Measurements from ENCODE around the gene CDH16. TPM values are rescaled to one million over a fixed set of nuclear protein-coding genes. Genes with fewer than 3 reads are reported as not detected.
"Not testable (repeated sequence)": the region's sequence is repeated elsewhere in the genome, so short reads cannot be mapped to it uniquely, and the experiment has no call there.

CDH16 gene
- total RNA-seq, 1 experiment from 2014 or later: not detected

DNA sequence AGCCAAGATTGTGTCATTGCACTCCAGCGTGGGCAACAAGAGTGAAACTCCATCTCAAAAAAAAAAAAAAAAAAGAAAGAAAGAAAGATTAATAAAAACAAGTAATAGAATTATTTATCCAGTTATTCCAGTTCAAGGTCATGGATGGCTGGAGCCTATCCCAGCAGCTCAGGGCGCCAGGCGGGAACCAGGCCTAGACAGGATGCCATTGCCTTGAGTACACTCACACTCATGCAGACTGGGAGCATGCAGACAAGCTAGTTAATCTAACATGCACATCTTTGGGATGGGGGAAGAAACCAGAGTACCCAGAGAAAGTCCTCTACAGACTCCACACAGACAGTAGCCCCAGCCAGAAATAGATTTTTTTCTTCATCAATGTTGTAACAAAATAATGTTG is 20.5 kb downstream of the CDH16 start:
- DNase-seq (ENCODE audit: low spot score): no peak

DNA sequence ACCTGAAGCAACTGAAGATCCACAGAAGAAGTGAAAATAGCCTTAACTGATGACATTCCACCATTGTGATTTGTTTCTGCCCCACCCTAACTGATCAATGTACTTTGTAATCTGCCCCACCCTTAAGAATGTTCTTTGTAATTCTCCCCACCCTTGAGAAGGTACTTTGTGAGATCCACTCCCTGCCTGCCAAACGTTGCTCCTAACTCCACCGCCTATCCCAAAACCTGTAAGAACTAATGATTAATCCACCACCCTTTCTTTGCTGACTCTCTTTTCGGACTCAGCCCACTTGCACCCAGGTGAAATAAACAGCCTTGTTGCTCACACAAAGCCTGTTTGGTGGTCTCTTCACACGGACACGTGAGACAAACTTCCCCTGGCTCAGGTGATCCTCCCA is 22.0 kb downstream of the CDH16 start:
- DNase-seq (ENCODE audit: low spot score): not testable (repeated sequence)

DNA sequence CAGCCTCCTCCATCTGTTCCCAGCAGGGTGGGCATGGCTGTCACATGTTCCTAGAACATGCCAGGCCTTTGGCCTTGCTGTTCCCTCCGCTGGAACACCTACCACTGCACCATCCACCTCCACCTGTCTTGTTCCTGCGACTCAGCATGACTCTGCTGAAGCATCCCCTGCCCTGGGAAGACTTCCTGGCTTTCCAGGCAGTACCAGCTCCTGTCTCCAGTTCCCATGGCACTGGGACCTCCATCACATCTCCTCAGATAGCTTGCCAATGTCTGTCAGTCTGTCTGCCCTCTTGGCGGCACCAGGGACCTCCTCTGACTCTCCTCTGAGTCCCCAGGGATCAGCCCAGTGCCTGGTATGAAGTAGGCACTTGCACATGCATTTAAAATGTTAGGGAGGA is 22.7 kb downstream of the CDH16 start:
- DNase-seq (ENCODE audit: low spot score): no peak

DNA sequence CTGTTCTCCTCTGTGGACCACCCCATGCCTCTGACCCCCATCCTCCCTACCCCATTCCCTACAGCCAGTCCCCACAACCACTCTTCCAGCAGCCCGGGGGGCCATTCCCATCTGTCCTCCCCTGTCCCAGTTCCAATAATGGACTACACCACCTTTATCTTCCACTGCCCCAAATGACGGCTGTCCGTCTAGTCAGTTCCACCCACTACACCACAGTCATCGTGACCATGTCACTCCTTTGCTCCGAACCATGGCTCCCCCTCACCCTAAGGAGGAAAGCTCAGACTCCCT is 23.1 kb downstream of the CDH16 start:
- no peak for DNase-seq (ENCODE audit: low spot score)

DNA sequence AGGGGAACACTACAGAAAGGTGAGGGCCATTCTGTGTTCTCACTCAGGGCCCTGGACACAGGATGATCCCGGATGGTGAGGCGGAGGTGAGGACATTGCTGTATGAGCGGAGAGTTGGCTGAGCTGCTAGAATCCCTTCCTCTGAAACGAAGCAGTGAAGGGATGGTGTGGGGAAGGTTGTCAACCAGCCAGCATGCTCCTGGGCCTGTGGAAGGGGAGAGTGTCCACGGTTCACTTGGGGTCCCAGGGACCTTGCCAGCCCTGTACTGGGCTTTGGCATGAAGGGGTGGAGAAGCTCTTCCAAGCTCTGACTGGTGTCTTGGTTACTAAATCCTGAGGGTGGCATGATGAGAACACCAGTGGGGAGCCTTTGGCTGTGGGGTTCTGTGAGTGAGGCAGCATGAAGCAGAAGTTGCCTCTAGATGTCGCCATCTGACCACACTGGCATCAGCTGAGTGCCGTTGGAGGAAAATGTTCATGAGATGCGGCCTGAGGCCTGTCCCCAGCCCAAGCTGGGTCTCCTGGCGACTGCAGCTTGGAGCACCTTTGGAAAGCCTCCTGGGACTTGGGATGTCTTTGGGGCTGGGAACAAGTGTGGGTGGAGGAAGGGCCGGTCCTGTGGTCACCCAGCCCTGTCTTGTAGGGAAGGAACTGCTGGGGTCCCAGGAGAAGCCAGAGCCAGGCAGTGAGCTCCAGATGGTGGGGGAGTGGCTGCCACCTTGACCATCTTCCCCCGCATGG is 23.6 kb downstream of the CDH16 start:
- DNase-seq (ENCODE audit: low spot score): peak; percentile 91

DNA sequence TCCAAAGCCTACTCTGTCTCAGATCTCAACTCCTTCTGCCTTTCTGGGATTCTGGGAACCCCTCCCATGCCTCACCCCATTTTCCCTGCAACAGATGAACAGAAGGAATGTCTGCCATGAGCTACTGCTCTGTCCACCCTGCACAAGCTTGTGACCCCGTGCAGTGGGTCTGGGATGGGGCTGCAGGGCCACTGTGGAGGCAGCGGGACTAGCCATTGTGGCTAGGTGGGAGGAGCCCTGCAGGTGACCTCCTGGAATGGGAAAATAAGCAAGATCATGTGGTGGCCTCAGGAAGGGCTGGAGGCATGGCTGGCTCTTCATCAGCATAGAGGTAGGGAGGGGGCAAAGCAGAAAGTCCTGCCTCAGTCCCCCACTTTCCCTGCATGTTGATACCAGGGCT is 24.6 kb downstream of the CDH16 start:
- DNase-seq (ENCODE audit: low spot score): no peak

DNA sequence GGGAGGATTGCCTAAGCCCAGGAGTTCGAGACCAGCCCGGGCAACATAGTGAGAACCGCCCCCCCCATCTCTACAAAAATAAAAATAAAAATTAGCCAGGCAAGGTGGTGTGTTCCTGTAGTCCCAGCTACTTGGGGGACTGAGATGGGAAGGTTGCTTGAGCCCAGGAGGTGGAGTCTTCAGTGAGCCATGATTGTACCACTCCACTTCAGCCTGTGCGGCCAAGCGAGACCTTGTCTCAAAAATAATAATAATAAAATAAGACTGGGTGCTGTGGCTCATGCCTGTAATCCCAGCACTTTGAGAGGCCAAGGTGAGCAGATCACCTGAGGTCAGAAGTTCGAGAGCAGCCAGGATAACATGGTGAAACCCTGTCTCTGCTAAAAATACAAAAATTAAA is 26.9 kb downstream of the CDH16 start:
- DNase-seq (ENCODE audit: low spot score): no peak

DNA sequence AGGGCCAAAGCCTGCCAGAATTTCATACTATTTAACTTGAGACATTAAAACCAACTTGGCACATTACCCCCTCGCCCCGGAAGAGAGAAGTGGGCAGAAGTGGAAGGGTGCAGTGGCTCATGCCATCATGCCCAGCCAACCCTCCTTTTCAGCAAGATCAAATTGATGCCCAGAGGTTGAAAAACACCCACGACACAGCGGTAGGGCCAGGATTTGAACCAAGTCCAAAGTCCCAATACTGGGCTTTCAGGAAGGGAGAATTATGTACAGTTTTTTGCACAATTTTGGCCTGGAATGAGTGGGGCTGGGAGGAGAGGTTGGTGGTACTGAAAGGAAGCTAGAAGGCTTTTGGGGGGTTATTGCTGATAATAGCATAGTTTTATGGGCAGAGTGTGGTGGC is 27.3 kb downstream of the CDH16 start:
- no peak for DNase-seq (ENCODE audit: low spot score)

DNA sequence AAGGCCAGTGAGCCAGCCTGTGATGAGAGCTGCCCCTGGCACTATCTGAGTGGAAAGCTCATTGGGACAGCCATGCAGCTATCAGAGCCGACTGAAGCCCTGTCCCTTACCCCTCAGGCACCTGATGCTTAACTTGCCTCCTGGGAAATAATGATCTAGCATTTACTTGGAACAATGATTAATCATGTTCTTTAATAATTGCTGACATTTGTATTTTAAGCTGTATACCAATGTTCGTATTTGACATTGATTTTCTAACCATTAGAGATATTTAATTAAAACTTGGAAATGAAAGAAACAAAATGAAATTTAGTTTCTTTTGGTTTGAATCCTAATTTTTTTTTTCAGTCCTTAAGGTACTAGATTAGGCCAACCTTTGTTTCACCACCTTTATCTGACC is 27.9 kb downstream of the CDH16 start:
- DNase-seq (ENCODE audit: low spot score): no peak

DNA sequence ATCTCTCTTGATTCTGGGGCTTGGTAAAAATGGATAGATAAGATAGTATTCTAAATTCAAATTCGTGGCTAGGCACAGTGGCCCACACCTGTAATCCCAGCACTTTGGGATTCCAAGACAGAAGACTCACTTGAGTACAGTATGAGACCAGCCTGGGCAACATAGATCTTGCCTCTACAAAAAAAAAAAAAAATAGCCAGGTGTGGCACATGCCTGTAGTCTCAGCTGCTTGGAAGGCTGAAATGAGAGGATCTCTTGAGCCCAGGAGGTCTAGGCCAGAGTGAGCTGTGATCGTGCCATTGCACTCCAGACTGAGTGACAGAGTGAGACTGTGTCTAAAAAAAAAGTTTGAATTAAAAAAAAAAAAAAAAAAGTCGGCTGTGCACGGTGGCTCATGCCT is 29.1 kb downstream of the CDH16 start:
- DNase-seq (ENCODE audit: low spot score): no peak

DNA sequence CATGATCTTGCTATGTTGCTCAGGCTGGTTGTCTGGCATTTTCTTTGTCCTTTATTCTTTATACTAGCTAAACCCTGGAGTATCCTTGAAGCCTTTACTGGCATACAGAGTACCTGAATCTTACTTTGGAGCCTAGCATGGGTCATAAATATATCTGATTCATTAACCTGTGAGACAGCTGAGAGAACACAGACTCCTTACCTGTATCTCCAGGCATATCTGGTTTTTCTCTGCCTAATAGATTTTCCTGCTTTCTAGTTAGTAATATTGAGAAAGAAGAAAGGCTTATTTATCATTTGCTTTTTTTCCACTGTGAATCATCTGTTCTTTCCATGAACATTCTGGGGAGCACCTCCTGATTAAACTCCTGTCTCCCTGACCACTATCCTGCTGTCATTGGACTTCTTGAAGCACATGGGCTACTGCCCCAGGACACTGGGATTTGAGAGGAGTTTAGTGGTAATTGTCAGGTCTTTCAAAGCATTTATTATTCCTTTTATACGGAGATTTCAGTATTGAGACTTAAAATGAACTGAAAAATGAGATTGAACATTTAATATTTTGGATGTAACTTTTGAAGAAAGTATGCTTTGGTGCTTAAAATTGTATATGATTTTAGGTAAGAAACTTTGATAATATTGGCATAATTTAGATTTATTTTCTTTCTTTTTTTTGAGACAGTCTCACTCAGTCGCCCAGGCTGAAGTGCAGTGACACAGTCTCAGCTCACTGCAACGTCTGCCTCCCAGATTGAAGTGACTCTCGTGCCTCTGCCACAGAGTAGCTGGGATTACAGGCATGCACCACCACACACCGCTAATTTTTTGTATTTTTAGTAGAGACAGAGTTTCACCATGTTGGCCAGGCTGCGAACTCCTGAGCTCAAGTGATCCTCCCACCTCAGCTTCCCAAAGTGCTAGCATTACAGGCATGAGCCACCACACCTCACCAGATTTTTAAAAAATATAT is 29.8 kb downstream of the CDH16 start:
- no peak for DNase-seq (ENCODE audit: low spot score)

DNA sequence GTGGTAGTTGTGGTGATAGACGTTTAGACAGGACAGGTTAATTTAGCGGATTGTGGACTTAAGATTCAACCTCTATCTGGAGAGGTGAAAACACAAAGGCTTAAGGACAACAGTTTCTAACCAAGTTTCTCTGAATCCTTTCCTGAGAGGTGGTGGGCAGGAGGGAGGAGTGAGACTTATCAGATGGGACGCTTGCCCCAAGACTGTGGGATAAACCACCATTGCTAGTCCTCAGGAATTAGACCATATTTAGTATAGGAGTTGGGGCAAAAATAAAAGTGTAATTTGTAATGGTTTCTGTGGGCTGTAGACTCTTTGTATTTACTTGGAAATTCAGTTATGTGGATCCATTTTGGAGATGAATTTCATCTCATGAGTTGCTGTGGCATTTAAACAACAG is 31.8 kb downstream of the CDH16 start:
- no peak for DNase-seq (ENCODE audit: low spot score)

DNA sequence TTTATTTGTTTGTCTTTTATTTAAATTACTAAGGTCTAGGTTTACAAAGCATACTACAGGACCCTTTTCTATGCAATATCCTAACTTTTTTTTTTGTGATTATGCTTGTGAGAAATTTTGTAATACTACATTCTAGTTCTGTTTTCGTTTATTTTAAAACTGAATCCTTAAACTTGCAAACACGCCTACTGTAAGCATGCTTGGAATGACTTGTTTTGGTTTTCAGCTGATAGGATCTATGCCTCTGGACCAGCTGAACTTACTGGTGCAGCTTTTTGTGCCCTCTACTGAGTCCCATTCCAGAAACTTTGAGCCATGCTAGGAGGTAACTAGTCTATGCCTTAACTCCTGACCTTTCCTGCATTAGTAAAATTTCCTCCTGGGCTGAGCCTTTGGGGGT is 32.4 kb downstream of the CDH16 start:
- no peak for DNase-seq (ENCODE audit: low spot score)

DNA sequence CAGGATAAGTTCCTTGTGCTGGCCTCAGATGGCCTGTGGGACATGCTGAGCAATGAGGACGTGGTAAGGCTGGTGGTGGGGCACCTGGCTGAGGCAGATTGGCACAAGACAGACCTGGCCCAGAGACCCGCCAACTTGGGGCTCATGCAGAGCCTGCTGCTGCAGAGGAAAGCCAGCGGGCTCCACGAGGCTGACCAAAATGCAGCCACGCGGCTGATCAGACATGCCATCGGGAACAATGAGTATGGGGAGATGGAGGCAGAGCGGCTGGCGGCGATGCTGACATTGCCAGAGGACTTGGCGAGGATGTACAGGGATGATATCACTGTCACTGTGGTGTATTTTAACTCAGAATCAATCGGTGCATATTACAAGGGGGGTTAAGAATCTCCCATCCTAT is 33.2 kb downstream of the CDH16 start:
- DNase-seq (ENCODE audit: low spot score): no peak

DNA sequence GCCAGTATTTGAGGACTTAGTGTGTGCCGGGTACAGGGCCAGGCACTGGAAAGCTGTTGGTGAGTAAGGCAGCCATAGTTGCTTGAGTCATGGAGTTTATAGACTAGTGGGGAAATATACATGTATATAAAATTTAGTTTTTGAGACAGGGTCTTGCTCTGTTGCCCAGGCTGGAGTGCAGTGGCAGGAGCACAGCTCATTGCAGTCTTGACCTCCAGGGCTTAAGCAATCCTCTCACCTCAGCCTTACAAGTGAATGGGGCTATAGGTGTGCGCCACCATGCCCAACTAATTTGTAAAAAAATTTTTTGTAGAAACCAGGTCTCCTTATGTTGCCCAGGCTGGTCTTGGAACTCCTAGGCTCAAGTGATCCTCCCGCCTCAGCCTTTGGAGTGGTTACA is 36.0 kb downstream of the CDH16 start:
- no peak for DNase-seq (ENCODE audit: low spot score)

DNA sequence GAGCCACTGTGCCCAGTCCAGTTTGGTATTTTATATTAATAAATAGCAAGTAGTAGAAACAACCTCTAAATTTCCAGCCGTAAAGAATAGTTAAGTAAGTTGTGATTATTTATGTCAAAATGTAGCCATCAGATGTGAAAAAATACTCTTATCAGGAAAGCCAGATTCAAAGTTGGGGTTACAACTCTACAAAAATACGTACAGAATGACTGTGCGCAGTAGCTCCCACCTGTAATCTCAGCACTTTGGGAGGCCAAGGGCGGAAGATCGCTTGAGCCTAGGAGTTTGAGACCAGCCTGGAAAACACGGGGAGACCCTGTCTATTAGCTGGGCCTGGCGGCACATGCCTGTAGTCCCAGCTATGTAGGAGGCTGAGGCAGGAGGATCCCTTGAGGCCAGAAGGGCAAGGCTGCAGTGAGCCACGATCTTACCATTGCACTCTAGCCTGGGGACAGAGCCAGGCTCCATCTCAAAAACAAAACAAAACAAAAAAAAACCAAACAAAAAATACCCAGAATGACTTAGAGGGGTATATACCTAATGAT is 36.6 kb downstream of the CDH16 start:
- no peak for DNase-seq (ENCODE audit: low spot score)

DNA sequence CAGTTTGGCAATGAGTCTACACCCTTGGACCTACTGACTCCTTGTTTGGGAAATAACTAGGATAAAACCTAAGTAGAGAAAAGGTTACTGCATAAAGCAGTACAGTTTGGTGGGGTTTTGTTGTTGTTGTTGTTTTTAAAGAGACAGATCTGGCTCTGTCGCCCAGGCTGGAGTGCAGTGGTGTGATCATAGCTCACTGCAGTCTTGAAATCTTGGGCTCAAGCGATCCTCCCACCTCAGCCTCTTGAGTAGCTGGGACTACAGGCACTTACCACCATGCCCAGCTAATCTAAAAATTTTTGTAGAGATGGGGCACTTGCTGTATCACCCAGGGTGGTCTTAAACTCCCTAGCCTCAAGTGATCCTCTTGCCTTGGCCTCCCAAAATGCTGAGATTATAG is 37.1 kb downstream of the CDH16 start:
- no peak for DNase-seq (ENCODE audit: low spot score)

DNA sequence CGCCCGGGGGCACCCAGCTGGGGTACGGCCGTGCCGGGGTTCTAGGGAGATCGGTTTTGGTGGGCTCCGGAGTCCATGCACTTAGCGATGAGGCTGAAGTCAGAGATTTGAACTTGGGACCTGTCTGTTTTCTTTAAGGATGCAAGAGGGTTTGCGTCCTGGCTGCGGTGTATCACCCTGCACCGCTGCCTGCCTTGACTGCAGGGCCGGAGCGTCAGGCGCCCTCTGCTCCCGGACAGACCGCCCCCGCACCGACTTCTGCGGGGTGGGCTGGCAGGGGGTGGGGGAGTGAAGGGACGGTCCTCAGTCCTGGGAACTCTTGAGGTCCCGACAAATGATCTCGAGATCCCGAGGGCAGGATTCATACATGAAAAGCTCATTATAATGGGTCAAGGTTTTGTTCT is 37.7 kb downstream of the CDH16 start:
- DNase-seq (ENCODE audit: low spot score): no peak

DNA sequence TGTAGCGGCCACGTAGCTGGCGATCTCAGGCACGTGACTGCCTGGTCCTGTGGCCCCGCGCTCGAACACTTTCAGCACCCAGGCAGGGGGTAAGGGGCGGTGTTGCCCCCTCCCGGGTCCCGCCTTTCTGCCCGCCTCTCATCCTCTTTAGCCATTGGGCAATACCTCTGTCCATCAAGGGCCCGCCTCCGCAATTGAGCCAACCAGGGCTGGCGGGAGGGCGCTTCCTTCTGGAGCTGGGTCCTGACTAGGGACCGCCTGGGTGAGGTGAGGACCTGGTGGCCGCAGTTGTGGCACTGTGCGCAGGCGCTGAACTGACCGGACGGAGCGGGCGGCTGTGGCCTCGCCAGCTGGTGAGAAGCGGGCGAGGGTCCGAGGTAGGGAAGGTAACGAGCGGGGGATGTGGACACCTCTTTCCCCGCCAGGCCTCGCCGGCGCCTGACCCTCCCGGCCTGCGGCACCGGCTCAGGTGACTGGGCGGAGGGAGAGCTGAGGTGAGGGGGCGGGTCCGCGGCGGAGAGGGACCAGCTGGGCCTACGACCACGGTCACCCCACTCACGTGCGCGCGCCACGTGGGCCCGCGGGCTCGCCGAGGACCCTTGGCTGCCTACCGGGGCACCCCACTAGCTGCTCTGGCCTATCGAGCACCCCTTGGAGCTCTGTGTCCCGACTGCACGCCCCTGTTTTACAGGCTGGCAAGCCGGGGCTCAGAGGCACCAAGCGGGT is 38.2 kb downstream of the CDH16 start, which contains the start of gene PDP2:
TSS of gene PDP2 (plus strand) at position 228 of the 726 bp plus-strand sequence. CDS start 3,770 bp downstream, outside the sequence.
- DNase-seq (ENCODE audit: low spot score): peak; percentile 92

DNA sequence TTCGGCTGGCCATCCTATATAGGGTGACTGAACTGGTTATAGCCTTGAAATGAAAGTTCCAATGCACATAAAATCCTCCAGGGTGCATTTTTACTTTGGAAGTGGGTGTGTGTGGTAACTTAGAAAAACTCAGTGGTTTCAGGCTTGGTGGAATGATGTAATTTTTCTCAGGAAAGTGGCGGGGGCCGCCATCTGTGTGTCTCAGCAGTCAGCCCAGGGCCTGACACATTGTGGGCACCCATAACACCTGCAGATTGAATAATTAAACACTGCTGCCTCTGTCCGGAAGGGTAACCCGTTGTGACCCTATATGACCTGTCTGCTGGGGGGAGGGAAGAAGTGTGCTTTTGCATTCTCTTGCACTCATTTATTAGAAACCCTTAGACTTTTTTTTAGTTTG is 40.6 kb downstream of the CDH16 start:
- no peak for DNase-seq (ENCODE audit: low spot score)

DNA sequence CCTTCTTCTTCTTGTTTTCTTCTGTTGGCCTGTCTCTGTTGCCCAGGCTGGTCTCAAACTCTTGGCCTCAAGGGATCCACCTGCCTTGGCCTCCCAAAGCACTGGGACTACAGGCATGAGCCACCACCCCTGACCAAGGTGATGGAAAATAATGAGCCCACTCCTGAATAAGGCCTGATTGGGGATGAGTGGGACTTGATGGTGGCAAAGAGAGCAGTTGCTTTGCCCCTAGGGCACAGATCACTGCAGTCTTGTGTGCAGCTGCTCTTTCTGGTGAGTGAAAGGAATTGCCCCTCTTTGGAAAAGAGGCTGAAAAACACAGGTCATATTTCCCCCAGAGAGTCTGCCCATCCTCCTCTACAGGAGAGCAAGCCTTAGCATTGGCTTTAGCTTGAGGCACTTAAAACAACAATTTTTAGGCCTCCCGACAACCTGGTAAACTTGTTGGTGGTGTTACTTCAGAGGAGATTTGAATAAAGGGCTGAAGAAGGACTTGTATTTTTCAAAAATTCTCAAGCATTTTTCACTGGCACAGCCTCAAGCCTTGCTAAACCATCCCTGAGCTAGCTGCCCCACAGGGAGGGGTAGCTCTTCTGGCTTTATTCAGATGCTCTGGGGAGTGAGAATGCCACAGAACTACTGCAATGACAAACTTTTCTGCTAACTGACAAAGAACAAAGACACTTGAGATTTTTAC is 44.5 kb downstream of the CDH16 start:
- no peak for DNase-seq (ENCODE audit: low spot score)
